NCI-H1436 (cell line): ENCODE measurements around the gene ANXA2R.
"Not testable (repeated sequence)": the region's sequence is repeated elsewhere in the genome, so short reads cannot be mapped to it uniquely, and the experiment has no call there.

Experiments used
- DNase-seq: peaks from one replicate; lab custom pipeline; 2025; lab: John Stamatoyannopoulos, UW

Gene ANXA2R, protein sequence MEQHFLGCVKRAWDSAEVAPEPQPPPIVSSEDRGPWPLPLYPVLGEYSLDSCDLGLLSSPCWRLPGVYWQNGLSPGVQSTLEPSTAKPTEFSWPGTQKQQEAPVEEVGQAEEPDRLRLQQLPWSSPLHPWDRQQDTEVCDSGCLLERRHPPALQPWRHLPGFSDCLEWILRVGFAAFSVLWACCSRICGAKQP

DNA sequence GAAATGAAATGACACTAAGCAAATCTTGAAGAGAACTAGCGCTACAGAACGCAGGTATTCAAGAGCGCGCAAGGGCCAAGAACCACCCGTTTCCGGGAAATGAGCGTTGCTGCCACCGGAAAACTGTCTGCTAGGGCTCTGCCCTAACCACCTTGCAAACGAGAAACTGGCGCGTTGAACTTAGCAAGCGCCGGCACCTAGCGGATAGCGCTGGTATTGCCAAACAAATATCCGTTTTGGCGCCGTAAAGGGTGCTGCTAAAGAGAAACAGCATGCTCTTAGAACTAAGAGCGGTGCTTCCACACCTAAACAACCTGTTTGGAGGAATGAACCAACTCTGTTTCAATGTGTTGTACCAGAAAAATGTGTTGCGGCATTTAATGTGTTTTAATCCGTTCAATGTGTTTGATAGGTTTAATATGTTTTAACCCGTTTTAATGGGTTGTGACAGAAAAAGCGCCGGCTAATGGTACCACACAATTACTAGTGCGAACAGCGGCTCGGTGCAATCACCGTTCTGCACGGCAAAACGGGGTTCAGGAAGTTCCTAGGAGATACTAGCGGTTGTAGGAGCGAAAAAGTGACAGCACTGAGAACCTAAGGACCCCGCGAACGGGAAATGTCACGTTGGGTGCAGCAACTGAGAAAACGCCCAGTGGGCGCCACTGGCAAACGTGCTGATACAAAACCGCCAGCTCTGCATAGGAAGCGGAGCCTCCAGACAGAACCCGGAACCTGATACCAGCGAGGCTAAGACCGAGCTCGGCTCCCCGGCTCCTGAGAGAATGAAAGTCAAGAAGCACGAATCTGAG, at the start of gene ANXA2R:
Gene ANXA2R (minus strand): TSS at position 33 of the 812 bp plus-strand sequence. CDS start 273 bp downstream, outside the sequence.
- DNase-seq = peak; percentile 92

DNA sequence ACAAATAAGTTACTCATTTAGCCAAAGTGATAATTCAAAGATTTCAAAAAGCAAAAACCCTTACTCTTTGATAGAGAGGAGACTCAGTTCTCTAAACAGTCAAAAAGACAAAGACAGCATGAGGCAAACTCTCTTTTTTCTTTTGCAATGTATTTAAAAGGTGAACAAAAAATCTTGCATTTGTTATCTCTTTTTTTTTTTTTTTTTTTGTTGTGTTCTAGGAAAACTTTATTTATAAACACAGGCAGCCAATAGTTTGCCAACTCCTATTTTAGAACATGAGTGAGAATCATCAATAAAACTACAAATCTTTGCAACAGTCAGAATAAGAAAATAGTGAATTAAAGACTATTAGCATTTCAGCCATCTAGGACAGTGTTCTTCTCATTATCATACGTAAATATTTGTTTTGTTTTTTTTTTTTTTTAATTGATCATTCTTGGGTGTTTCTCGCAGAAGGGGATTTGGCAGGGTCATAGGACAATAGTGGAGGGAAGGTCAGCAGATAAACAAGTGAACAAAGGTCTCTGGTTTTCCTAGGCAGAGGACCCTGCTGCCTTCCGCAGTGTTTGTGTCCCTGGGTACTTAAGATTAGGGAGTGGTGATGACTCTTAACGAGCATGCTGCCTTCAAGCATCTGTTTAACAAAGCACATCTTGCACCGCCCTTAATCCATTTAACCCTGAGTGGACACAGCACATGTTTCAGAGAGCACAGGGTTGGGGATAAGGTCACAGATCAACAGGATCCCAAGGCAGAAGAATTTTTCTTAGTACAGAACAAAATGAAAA, 46.2 kb upstream of the ANXA2R start:
- DNase-seq = not testable (repeated sequence)

DNA sequence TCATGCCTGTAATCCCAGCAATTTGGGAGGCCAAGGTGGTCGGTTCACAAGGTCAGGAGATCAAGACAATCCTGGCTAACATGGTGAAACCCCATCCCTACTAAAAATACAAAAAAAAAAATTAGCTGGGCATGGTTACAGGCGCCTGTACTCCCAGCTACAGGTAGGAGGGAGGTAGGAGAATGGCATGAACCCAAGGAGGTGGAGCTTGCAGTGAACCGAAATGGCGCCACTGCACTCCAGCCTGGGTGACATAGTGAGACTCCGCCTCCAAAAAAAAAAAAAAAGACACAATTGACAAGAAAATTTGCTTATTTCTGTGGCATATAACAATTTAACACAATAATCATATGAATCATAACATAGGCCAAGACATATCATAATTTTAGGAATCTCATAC, 45.3 kb upstream of the ANXA2R start:
- DNase-seq = no peak

DNA sequence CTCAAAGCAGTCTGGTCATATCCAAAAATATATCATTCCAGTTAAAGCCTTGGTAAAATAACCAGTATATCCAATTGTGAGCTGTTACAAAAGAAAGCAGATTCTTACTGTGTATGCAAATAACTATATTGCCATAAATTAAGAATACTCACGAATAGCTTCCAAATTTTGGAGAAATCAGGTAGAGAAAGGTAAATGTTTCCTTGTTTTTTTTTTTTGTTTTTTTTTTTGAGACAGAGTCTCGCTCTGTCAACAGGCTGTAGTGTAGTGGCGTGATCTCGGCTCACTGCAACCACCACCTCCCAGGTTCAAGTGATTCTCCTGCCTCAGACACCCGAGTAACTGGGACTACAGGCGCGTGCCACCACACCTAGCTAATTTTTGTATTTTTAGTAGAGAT, 44.3 kb upstream of the ANXA2R start:
- DNase-seq = not testable (repeated sequence)

DNA sequence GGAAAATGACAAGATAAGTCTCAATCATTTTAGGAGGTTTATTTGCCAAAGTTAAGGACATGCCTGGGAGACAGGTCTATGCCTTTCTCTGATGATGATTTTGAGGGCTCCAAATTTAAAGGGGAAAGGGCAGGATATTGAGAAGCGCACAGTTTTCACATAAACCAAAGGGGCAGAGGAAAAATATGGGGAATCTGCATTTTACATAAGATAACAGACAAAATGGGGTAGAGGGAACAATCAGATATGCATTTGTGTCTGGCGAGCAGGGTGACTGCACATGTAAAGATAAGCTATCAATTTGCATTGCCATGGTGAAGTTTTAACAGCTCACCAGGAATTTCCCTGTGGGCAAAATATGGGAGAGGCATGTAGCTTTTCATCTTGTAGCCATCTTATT, 41.2 kb upstream of the ANXA2R start:
- DNase-seq = not testable (repeated sequence)

DNA sequence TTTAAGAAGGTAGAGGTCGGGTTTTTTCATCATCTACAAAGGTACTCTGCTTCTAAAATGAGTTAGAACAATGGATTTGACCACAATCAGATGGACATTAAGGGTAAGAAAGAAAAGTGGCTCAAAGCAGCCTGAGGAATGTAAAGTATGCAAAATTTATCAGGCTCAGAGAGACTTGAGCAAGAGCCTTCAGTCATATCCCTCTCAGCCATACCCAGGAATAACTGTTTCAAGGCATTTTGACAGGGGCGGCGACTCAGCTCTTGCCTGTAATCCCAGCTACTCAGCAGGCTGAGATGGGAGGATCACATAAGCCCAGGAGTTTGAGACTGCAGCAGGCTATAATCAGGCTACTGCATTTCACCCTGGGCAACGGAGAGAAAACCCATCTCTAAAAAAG, 38.8 kb upstream of the ANXA2R start:
- DNase-seq = no peak

DNA sequence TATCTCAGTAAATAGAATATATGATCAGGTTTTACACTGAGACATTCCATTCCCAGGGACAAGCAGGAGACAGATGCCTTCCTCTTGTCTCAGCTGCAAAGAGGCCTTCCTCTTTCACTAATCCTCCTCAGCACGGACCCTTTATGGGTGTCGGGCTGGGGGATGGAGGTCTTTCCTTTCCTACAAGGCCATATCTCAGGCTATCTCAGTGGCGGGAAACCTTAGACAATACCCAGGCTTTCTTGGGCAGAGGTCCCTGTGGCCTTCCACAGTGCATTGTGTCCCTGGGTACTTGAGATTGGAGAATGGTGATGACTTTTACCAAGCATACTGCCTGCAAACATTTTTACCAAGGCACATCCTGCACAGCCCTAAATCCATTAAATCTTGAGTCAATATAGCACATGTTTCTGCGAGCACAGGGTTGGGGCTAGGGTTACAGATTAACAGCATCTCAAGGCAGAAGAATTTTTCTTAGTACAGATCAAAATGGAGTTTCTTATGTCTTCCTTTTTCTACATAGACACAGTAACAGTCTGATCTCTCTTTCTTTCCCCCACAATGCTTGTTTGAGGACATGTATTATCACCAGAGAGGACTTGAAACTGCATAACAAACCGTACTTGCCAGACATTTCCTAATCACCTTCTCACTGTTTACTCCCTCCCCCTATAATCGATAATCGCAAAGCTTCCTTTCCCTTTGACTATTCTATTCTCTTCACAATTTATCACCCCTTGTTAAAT, 37.5 kb upstream of the ANXA2R start:
- not testable (repeated sequence) for DNase-seq

DNA sequence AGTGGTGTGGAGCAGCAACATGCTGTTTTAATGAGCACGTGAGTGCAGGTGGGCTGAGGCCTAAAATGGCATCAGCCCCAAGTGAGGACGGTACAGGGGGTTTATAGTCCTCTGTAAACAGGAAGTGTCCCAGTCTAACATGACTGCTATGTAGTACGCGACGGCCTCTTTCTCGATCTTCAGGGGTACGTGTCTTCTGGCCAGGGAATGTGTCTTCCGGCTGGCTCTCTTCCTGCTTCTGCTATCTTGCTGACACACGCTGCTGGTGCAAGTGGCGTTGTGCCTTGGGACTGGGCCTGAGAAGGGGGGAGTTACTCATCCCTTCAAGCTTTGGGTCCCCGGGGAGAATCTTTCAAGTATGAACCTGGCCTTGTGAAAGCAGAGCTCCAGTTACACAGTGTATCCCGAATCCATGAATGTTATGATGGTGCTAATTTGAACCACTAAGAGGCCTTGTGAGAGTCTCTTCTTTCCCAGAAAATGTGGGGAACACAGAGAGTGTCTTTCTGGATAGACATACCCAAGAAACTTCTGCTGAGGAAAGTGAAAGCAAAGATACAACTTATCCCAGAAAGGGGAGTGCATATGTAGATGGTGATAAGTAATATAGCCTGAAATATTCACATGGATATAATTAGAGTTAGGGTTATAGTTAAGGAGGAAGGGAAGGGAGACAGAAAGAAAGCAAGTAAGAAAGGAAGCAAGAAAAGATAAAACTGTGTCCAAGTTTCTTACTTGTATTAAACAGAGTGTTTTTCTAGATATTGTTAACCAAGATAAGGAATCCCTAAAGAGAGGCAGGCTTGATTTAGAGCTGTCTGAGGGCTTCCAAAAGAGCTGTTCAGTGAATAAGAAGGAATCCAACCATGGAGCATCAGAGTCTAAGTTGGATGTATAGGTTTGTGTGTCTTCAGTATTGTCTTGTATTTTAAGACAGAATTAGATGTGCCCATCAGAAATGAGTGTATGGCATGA, 35.5 kb upstream of the ANXA2R start:
- DNase-seq = no peak

DNA sequence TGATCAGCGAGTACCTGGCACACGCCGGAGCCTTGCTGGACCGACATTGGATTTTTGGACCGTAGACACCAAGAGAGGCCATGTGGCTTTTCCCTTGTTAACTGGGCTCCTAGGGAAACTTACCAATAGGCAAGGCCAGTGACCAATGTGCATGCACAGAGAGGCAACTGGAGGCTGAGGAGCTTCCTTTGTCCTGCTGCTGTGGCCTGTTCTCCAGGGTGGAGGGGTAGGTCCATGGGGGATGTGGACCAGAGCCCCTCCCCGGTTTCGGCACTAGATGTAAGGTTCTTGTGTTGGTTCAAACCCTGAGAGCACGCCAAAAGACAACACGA, 34.8 kb upstream of the ANXA2R start:
- DNase-seq = no peak

DNA sequence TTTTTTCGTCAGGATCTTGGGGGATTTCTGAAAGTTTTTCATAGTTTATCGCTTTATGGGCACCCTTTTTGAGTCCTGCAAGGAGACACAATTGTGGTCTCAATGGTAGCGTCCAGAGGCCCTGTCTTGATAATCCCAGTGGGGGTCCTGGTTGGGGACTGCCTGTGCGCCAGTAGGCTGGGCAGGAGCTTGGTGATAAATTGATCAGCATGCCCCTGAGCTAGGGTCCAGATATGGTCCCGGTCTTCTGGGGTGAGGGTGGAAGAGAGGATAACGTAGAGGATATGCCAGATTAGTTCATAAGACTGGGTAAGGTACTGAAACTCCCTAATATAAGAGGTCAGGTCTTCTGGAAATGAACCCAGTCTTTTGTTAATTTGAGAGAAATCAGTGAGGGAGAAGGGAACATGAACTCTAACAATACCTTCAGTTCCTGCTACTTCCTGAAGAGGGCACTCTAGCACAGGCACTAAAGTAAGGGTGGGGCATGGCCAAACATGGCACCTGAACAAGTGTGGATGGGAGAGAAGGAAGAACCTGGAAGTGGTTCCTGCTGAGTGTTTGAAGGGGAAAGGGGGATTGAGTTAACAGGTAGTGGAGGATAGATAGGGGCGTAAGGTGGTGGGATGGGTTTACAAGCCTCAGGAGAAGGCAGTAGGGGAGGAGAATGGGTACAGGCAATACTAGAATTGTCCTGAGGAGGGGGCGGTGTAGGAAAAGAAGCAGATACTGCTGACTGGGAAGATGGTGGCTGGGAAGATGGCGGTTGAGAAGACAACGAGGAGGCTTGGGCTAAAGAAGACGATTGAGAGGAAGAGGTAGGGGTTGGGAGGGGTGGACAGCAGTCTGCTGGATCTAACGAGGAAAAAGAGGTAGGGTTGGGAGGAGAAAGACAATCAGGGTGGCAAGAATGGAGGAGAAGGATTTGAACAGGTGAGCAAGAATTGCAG, 33.8 kb upstream of the ANXA2R start:
- peak; percentile 20 for DNase-seq

DNA sequence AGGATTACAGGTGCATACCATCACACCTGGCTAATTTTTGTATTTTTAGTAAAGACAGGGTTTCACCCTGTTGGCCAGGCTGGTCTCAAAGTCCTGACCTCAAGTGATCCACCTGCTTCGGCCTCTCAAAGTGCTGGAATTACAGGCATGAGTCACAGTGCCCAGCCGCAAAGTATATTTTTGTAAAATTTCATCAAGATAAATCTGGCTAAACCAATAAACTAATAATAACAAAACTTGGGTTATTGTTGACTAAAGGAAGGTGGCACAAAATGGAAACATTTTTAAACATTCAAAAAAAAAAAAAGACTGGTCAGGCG, 29.2 kb upstream of the ANXA2R start:
- DNase-seq = not testable (repeated sequence)

DNA sequence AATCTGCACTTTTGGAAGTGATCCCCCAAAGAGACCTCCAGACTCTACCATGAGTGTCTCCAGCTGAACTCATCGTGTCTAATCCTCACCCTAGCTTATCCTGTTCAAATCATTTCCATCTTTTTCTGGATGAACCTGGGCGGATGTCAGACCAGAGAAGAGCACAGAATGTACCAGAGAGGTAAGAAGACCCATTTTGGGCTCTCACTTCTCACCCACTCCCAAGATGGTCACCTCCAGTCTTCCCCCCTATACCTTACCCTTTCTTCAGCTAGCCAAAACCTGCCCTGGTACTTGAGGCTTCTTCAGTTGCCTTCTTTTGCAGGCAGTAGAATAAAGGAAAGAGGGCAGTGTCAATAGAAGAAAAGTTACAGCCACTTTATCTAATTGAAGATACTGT, 27.9 kb upstream of the ANXA2R start:
- DNase-seq = no peak

DNA sequence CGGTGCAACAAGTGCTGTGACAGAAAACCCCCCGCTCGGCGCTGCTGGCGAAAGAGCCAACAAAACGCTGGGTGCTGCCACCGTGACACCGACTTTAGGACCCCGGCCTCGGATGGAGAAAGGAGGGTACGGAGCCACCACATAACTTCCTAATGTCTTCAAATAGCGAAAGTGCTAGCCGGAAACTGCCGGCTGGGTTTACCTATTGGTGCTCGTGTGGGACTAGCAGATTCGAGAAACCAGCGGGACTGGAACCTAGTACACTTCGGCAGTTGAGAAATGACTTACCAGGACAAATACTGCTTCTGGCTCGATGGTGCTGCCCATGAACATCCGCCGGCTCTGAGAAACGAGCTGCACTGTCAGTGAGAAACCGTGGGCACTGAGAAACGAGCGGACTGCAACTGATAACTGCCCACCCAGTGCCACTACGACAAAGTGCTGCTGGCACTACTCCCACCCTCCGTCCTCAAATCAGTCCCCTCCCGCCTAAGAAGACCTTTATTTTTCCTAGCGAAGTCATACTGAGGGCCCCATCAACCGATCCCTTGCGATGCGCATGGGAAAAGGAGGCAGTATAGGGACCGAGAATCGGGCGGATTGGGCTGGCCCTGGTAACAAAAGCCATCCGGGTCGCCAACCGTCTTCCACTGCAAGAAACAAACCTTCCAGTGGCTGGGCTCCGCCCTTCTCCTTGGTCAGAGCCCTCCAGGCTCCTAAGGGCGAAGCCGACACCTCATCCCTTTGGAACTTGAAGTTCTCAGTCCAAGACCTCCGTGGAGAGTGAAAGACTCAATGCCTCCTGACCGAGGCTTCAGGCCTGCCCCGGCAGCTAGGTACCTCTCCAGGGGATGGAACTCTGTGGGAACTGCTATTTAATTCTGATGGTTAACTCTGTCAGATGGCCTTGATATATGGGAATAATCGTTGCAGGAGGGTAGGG, 27.0 kb upstream of the ANXA2R start:
- peak; percentile 70 for DNase-seq

DNA sequence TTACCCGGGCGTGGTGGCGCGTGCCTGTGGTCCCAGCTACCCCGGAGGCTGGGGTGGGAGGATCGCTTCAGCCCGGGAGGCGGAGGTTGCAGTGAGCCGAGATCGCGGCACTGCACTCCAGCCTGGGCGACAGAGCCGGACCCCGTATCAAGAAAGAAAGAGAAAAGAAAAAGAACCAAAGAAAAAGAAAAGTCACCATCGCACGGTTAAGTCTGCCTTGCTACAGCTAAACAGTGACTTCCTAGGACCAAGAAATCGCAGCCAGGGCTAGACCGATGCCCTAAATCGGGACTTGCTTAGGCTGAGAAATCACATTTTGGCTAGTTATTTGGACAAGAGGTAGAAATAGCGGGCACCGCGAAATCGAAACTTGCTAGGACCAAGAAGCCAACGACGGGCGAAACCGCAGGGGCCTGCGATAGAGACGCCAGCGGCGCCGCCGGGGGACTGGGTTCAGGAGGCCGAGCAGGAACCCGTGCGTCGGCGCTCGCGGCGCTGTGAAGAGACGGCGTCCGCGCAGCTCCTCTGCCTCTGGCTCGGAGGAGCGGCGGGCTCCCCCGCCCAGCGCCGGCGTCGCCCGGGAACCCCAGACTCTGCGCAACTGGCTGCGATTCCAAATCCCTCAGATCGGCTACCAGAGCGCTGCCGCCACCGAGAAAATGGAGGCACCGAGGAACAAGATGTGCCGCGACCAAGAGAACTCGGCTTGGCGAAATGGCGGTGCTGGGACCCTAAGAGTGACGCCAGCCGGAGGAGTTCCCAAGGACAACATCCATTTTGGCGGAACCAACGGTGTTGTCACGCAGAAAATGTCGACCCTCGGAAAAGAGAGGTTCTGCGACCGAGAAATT, 26.1 kb upstream of the ANXA2R start:
- DNase-seq = peak; percentile 43

DNA sequence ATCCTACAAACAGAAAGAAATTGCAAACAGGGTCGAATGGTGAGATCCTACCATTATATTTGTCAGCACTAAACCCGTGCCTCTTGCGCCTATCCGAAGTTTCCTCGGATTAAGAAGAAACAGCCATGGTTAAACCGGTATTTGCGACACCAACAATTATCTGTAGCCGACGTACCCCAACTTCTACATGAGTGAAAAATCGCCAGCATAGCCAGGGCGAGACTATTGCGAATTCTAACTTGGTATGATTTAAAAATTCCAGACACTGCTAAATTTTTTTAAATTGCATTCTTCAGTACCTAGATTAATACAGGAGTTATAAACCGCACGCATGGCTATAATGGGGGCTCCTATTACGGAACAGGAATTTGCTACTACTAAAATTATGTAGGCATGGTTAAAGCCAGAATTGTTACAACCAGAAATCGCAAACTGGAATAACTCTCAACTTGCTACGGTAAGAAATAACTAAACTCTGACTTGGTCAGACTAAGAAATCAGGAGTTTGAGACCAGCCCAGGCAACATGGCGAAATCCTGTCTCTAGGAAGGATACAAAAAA, 25.3 kb upstream of the ANXA2R start:
- no peak for DNase-seq

DNA sequence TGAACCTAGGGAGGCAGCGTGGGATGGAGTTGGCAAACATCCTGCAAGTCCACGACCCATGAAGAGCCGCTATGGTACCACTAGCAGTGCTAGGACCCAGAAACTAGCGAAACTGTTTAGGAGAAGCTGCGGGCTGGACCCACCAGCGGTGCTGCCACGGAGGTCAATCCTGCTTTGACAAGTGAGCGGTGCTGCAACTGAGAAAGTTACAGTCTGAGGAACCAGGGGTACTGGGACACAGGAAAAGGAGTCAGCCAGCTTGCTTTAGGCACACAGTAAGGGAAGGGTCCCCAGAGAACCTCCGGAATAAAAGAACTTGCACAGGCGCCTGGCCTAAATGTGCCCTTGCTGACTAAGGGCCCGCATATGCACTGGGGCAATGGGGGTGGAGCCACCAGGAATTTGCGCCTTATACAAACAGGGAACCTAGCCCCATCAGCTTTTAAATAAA, 23.6 kb upstream of the ANXA2R start:
- DNase-seq = no peak

DNA sequence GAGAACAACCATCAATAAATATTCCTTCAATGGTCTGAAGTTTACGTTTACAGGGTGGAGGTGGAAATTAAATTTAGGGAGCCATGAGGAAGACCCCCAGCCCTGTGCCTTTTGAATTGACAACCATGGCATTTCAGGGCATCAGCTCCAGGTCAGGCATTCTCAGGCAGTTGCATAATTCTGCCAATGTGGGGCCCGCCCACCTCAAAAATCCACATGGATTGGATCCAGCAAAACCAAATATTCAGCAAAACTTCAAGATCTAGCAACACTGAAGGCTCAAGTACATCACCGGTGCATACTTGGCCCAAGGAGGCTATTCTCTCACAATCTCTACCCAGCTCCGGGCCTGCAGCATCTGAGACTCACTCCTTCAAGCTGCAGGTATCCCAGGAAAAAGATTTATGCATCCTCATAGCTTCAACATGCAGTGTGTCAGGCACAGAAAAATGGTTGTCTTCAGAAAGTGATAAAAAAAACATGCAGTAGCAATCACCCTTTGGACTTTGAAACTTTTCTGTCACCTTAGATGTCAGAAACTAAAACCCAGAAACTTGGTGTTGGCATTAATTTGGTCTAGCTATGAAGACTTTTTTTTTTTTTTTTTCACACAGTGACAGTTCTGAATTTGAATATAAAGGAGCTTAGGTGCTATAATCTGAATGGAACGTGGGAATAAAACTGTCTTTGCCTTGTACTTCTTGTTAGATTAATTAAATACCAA, 21.4 kb upstream of the ANXA2R start:
- no peak for DNase-seq
